Stimulated activated CD4-positive, alpha-beta T cell treated with anti-CD3 and anti-CD28 coated beads, TNF-alpha, amount 100 ng/mL, for 4 hours (primary cell): ENCODE data around the gene KIF3B.
"Not testable (repeated sequence)": the region's sequence is repeated elsewhere in the genome, so short reads cannot be mapped to it uniquely, and the experiment has no call there.

Experiments
- DNase-seq, 3 experiments: peaks; one replicate each; pipeline ENCODE4 v3.0.0-alpha.2; 2020; ENCODE audit warnings: low read depth in 3 of 3

The KIF3B gene

DNA sequence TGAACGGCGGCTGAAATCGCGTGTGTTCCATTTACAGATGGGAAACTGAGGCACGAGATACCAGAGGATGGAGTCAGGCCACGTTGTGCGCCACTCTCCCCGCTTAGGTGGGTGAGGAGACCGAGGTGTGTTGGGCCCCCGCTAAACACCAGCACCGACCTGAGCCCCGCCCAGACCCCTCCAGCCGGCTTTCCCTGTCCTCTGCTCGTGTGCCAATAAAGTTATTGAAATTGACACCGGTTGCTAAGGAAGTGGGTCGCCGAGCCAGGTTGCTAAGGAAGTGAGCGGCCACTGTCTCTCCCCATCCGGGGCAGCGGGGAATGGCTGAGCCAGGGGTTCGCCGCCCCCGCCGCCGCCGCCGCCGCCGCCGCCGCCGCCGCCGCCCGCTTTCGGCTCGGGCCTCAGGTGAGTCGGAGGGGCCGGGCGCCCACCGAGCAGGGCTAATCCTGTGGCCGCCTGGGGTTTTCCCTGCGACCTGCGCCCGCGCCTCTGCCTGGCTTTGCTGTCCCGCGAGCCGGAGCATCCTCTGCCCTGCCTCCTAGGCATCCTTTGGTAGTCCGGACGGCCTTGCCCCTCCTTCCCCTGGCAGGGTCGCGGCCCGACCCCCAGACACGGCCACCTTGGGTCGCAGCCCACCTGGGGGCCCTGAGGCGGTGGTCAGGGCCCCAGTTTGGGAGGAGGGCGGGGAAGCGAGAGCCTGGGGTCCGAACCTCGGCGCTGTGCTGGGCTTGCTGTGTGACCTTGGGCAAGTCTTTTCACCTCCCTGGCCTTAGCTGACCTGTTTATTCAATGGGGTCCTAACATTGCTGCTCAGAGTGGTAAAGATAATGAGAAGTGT, at the start of gene KIF3B:
TSS of gene KIF3B (plus strand) at position 291 of the 838 bp plus-strand sequence. CDS start 32,127 bp downstream, outside the sequence.
- peak; percentile 66 to 77 (median 72) for DNase-seq

DNA sequence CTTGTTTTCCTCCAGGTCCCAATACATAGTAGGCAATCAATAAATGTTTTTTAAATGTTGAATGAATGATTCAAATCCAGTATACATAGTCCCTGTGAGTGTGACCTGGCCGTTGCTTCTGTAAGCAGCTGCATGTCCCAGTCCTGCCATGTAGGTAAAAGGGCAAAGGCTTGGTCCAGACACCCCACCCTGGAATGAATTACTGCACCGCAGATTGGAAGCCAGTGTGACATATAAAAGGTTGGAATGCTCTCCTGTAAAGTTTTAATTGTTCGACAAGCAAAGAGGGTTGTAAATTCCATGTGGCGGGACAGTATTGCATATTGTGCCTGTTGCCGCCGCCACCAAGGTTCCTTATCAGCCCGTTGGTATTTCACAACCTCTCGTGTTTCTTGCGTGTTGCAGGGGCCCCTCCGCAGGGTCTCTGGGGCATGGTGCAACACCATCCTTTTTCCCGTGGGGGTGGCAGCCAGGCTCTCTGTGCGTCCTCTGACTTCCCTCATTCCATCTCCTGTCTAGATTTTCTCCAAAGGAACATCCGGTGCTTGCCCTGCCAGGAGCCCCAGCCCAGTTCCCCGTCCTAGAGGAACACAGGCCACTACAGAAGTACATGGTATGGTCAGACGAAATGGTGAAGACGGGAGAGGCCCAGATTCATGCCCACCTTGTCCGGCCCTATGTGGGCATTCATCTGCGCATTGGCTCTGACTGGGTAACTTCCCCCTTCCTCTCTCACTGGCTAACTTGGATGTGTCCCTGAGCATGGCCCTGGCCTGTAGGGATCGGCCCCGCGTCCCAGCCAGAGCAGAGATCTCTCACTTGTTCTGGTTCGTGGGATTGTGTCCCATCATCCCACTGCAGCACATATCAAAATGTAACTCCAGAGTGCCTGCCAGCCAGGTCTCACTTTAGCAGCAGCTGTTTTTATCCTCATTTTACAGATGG, 49.4 kb upstream of the KIF3B start:
- no peak for DNase-seq

DNA sequence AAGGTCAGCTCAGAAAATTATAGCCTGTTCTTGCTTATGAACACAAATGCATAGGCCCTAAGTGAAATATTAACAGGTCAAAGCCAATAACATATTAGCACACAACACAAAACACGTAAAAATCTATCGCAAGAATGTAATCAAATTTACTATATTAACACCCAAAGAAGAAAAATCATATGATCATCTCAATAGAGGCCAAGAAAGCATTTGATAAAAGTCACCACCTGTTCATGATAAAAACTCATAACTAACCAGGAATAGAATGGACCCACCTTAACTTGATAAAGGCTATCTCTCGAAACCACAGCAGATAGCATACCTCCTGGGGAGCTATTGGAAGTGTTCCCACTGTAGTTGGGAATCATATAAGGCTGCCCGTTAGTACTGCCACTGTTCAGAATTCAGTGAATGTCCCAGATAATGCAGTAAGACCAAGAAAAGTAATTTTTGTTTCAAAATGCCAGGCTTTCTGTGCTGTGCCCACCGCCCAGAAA, 48.2 kb upstream of the KIF3B start:
- DNase-seq: no peak

DNA sequence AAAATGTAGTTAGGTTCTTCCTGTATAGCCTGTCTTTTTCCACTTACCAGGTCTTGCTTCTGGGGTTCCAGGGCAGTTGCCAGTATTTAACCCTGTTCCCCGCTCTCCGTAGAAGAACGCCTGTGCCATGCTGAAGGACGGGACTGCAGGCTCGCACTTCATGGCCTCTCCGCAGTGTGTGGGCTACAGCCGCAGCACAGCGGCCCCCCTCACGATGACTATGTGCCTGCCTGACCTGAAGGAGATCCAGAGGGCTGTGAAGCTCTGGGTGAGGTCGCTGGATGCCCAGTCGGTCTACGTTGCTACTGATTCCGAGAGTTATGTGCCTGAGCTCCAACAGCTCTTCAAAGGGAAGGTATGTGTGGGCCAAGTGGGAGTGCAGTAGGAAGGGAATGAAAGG, 46.7 kb upstream of the KIF3B start:
- no peak for DNase-seq

DNA sequence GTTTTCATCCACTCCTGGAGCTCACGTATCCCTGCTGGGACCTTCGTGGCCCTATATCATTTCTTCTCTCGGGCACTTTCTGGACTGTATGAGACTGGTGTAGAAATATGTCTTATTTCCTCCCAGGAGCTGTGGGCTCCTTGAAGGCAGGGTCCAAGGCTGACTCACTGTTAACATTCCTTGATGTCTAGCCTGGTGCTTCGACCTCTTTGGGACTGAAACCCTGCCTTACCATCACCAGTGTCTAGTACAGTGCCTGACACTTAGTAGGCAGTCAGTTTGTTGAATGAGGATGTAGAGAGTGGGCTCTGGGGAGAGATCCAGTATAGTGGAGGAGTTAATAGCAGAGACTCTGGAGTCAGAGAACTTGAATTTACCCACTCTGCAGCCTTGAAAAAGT, 46.2 kb upstream of the KIF3B start:
- DNase-seq: no peak

DNA sequence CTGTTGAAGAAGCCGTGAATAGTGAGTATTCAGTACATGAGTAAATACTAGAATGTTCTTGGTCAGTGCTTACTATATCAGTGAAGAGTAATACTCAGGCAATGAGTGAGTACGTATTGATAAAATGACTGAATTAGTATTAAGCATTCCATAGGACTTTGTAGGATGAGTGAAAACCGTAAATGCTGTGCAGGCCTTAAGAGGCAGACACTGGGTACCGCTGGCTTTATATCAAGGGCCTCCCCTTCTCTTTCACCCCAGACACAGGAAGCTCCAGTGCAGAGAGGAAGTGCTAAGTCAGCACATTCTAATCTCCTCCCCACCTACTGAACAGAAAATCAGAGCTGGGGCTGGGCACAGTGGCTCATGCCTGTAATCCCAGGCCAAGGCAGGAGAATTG, 45.6 kb upstream of the KIF3B start:
- DNase-seq: no peak

DNA sequence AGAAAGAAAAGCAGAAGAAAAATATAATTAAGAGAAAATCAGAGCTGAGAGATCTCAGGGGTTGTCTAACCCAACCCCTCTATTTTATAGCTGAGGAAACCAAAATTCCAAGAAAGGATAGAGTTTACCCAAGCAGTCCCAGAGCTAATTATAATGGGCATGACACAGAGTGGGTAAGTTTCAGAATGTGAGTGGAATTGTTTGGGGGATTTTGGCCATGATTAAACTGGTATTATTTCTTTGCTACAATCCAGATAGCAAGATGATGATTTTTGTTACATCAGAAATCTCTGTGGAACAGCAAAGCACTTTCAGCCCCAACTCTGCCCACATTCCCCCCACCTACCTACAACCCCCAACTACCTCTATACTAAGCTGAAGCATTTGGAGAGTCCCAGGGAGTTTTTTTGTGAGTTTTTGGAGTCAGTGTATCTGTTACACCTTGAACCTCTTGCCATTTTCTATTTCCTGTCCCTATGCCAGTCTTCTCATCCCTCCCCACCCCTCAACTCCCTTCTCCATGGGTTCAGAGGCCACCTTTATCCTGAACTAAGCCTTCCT, 45.0 kb upstream of the KIF3B start:
- DNase-seq: no peak

DNA sequence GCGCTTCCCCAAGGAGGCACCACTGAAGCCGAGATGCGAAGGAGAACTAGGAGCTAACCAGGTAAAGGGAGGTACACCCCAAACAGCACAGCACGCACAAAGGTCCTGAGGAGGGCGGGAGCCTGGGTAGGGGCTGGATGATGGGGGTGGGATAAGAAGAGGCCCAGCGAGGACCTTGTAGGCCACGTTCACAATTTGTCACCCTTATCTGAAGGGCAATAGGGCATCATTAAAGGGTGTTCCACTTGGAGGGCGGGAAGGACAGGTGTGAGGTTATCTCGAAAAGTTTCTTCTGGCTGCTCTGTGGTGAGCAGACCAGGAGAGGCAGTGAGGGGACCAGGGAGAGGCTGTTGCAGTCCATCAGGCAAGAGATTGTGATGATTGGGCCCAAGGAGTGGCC, 44.2 kb upstream of the KIF3B start:
- DNase-seq: no peak

DNA sequence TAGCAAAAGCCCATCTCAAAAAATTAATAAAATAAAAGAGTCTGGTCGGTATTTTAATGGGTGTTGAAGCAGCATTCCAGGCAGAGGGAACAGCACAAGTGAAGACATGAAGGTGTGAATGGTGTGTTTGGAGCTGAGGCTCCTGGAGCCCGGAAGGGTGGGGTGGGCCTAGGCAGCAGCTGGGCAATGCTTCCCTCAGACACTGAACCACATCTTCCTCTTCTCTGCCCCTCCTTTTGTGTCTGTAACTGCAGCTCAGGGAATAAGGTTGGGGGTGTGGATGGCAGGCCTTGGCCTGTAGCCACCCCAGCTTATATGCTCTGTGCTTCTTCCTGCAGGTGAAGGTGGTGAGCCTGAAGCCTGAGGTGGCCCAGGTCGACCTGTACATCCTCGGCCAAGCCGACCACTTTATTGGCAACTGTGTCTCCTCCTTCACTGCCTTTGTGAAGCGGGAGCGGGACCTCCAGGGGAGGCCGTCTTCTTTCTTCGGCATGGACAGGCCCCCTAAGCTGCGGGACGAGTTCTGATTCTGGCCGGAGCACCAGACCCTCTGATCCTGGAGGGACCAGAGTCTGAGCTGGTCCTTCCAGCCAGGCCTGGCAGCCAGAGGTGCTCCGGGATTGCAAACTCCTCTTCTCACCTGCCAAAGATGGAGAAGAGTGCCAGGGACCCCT, 43.2 kb upstream of the KIF3B start:
- no peak for DNase-seq

DNA sequence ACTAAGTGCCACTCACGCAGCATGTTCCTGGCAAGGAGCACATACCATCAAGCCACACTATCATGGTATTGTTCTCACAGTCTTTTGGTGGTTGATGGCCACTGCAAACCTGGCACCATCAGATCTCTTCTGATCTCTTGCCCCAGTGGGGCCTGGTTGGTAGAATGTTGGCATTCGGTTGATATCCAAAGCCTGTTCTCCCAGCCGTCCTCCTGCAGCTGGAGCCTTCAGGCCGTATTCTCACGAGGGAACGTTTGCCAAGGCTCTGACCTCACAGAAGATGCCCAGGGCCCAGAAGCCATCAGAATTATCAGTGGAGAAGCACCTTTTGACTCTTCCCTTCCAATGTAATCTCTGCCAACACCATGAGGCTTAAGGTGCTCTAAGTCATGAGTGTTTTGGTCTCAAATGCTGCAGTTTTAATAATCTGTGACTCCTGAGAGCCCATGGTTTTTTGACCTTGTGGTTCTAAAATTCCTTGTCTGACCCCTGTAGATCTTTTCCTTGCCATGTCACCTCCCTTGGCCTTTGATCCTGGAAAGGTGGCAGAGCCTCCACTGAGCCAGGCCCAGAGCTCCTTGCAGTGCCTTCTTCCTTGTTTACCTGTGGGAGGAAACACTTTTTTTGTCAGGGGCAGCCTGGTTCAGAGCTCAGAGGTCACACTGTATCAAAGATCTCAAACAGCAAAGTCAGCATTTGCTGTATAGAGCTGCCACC, 42.0 kb upstream of the KIF3B start:
- no peak for DNase-seq

DNA sequence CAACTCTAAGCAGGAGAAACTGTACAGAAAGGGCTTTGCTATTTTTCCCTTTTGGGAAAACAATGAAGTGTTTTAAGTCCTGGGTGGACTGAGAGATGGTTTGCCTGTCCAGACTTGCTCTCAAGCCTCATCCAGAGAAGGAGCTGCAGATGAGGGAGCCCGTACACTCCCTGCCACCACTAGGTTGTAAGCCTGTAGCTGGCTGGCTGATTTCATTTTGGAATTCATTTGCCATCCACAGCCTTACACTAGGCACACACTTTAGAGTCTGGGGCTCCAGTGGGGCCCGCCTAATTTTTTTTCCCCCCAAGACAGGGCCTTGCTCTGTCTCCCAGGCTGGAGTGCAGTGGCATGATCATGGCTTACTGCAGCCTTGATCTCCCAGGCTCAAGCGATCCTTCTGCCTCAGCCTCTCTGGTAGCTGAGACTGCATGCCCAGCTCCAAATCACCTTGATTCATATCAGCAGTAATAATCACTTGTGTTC, 41.4 kb upstream of the KIF3B start:
- no peak for DNase-seq

DNA sequence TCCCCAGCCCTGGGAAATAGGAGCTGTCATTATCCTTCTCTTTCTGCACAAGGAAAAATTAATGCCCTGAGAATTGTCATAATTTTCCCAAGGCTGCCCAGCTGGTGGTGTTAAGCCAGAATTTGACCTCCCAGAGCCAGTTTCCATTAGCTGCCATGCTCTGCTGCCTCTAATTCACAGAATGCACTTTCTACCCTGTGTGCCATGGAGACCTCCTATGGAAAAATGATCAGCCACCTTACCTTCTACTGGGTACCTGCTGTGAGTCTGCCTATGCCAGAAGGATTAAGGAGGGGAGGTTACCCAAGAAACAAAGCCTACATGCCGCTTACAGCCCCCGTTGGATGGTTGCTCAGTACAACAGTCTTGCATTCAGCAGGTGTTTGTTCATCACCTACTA, 40.6 kb upstream of the KIF3B start:
- DNase-seq: no peak

DNA sequence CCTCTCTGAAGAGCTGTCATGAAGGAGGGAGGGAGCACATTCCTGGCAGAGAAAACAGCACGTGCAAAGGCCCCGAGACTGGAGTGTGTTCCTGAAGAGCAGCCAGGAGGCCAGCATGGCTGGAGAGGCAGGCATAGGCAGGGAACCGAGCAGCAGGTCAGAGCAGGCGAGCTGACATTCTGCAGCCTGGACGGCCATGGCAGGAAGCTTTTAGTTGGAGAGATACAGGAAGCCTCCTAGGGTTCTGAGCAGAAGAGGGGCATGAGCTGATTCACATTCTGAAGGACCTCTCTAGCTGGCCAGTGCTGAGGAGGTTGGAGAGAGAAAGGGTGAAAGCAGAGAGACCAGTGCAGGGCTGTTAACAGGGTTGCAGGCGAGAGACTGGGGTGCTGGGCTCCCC, 40.0 kb upstream of the KIF3B start:
- no peak for DNase-seq

DNA sequence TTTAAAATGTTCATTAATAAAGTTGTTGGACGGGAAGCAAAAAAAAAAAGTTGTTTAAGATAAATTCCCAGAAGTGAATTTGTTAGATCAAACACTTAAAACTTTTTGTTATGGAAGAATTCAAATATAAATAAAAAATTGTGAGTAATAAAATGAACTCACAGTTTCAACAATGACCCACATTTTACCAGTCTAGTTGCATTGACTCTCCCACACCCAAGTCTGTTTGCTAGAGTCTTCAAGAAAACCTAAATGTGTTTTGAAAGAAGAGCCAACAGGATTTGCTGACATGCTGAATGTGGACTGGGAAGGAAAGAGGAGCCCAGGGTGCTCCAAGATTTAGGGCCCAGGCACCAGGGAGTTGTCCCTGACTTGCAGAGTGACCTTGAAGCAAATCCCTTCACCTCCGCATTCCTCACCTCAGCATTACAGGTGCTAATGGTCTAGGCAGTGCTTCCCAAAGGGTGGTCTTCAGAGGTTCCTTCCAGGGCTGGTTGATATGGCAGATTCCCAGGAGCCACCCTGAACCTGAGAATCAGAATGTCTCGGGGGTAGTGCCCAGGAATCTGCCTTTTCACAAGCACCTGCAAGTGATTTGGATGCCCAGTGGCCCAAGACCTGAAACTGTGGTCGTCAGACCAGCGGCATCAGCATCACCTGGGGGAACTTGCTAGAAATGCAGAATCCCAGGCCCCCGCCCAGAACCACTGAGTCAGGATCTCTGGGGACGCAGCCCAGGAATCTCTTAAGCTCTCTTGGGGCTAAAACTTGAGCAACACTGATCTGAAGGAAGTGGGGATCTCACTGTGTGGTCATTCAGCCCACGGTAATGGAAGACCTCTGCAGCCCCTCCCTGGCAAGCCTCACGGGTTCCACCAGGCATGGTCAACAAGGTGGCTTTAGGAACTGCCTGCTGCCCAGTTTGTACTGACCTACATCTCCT, 38.7 kb upstream of the KIF3B start:
- DNase-seq: no peak

DNA sequence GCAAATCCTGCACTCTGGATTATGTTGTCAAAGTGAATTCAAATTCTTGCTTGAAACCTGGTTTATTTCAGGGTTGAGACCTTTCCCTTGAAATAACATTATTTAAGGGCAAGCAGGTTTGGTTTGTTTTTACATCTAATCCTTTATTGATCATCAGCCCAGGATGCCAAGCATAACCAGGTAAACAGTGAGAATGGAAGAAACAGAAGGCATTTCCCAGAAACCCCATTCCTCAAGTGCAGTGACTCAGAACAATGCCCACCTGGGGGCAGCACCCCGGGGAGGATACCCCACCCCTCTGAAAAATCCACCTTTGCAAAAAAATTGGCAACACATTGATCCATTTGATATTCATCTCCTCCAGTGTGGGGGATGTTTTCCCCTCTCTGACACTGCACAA, 37.2 kb upstream of the KIF3B start:
- no peak for DNase-seq

DNA sequence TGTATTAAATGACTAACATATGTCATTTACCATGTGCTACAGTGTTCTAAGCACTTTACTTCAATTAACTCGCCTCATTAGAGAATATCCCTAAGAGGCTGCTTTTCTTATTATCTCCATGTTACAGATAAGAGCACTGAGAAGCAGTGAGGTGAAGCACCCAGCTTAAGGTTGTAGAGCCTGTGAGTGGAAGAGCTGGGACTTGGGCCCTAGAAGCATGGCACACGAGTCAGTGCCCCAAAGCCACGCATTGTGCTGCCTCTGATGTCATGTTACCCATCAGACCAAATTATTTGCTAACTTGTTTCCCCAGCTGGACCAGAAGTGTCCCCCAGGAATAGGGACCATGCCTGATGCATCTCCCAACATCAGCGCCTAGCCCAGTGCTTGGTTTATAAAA, 35.6 kb upstream of the KIF3B start:
- DNase-seq: no peak

DNA sequence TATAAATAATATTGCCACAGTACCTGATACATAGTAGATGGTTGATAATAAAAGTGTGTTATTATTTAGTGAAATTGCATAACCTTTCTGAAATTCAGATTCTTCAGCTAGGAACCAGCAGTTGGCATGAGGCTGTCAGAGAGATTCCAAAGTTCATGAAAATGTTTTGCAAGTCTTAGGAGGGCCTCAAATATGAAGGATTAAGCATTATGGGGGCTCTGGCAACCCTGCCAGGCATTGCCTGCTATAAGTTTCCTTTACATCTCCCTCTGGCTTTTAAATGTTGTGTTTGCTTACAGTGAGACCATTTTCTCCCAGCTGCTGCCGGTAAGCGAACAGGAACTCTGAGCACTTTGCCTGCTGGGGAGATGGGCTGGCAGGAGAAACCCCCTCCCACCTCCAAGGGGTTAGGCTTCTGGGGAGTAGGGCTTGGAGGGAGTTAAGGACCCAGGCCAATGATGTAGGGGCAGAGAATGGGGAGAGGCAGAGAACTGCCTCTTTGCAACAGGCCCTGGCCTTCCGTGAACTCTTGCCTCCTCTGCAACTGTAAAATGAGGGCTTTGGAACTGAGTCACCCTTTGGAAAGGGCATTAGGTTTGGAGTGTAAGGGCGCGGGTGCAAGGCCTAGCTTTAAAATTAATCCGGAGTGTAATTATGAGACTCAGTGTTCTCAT, 33.2 kb upstream of the KIF3B start:
- no peak for DNase-seq

DNA sequence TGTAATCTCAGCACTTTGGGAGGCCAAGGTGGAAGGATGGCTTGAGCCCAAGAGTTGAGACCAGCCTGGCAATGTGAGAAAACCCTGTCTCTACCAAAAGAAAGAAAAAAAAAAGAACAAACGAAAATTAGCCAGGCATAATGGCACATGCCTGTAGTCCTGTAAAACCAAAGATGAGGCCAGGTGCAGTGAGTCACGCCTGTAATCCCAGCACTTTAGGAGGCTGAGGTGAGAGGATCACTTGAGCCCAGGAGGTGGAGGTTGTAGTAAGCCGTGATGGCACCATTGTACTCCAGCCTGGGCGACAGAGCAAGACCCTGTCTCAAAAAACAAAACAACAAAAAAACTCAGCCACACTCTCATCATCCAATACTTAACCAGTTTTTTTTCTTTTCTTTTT, 32.5 kb upstream of the KIF3B start:
- DNase-seq: no peak

DNA sequence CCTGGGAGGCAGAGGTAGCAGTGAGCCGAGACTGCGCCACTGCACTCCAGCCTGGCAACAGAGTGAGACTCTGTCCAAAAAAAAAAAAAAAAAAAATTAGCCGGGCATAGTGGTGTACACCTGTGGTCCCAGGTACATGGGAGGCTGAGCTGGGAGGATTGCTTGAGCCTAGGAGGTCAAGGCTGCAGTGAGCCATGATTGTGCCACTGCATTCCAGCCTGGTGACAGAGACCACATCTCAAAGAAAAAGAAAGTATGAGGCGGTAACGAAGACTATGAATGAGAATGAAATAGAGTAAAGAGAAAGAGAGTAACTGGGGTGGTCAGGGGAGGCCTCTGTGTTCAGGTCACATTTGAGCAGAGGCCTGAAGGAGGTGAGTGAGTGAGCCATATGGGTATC, 31.2 kb upstream of the KIF3B start:
- DNase-seq: not testable (repeated sequence)
